Stimulated activated CD4-positive, alpha-beta T cell treated with anti-CD3 and anti-CD28 coated beads, Interleukin-15, amount 100 ng/mL, for 1 hour (primary cell): ENCODE measurements around the gene CHCHD4.
"Not testable (repeated sequence)": the region's sequence is repeated elsewhere in the genome, so short reads cannot be mapped to it uniquely, and the experiment has no call there.

Experiments used
- DNase-seq, 2 donors: peaks; one replicate each; pipeline ENCODE4 v3.0.0-alpha.2; 2020; ENCODE audit warnings: low read depth in 1 of 2, low spot score in 1 of 2

CHCHD4 gene

DNA sequence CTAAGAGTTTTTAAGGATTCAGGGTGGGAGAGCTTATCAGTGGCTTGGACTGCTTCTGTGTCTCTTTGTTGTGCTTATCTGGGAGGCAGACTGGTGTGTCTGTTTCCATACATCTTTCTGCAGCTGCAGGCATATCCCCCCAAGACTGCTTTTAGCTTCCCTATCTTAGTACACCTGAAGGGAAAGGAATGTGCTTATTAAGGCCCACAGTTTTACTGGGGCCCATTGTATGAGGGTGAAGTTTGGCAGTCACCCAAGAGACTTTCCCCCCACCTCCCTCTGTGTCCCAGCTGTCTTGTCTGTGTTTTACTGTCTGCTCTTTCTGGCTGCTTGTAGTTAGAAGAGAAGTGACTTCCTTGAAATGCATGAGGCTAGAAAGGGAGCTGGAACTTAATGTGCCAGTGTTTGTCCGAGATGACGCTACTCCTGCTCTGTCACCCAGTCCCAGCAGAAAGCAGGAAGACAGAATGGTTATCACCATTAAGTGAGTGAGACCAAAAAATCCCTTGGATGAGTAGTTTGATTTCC, 3.7 kb downstream of the CHCHD4 start:
- not testable (repeated sequence) for DNase-seq

DNA sequence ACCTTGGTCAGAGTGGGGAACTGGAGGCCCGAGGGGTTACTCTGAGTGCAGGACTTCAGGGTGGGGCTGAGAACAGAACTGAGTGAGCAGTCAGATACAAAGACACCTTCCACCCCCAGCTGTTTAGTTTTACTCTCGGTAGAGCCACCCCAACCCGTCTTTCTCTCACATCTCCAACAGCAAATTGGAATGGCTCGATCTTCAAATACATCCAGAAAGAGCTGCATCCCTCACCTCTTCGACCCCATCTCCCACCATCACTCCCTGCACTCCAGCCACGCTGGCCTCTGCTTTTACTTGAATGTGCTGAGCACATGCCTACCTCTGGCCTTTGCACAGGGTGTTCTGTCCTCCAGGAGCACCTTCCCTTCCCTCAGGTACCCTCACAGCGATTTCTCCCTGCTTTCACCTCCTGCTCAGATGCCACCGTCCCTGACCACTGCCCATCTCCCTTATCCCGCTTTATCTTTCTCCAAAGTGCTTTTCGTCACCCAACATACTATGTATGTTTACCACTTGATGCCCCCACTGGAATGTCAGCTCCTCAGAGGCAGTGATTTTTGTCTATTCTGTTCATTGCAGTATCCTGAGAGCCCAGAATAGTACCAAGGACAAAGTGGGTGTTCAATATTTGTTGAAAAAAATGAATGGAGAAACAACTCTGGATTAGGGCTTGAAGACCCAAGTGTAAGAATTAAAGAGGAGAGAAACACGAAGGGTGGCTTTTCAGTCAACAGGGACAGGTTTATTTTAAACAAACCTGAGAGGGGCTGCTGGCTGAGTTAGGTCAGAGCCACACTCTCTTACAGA, 4.4 kb downstream of the CHCHD4 start:
- no peak for DNase-seq

GRCh38 chr3:14119651-14120050, 5.0 kb downstream of the CHCHD4 start:
- no peak for DNase-seq

DNA sequence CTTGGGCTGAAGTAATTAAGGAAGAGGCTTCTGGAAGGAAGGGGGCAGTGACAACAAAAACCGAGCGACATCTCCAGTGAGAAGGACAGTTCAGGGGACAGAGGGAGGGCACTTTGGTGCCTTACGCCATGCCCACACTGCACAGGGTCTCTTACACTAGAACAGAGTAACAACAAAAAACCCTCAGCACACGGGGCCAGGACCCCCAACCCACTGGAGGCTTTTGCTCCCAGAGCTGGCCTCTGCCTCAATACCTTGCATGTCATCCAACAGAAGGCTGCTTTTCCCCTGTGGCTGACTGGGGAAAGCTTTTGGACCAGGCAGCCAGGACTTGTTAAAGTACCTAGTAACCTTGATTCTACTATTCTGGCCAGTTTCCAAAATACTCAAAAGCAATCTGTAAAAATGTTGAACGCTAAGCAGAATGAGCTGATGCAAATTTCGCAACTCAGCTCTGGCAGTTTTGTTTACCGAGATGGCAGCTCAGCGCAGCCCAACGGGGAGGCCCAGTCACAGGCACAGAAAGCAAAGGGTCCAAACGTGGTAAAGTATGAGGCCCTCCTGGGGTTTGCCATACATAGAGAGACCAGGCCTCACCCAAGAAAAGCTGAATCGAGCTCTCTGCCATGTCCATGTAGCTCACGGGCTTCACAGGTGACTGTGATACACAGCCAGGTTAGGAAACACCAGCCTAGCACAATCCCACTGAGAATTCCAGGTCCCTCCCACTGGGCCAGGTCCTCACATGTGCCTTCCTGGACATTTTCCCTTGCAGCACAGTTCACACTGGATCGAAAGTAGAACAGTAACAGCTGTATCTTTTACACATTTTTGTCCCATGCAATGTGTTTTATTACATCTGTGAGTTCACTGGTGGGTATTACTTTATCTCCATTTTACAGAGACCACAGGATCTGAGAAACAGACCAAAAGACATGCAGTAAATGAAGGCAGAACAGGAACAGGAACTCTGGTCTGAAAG, 6.0 kb downstream of the CHCHD4 start:
- DNase-seq = no peak

DNA sequence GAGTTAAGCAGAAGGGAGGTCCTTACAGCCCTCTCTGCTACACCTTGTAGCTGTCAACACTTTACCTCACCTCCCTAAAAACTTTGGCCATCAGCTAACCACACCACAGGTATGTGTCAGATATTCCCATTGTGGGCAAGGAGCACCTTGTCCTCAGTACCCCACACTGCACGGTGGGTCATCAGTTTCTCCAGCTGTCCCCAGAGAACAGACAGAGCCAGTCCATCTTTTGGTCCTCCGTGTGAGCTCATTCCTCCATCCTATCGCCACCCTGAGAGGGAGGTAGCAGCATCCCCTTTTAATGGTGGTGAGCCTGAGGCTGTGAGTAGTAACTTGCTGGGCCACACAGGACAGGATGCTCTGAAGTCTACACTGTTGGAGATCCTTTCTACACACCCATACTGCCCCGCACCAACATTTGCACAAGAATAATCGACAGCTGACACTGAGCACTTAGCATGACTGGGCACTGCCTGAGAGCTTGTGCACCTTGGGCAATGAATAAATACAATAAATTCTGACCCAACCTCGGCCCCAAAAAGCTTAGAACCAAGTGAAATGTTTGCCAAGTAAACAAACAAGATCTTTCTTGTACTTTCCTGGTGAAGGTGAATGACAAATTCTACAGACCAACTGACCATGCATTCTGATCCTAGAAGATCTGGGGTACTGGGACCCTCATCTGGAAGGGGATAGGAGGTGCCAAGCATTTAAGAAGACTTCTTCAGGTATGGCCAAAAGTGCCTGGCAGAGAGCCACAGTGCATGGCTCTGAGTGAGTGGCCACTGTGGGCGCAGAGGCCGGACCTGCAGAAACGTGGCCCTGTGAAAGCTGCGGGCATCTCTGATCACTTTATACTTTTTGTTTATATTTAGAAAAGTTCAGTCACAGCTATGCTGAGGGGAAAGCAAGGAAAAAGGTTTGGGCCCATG, 6.9 kb downstream of the CHCHD4 start:
- DNase-seq = no peak

- no peak for DNase-seq
Observed at GRCh38 chr3:14113965-14114635, 10.6 kb downstream of the CHCHD4 start.

GRCh38 chr3:14110699-14111098, 14.0 kb downstream of the CHCHD4 start:
- no peak for DNase-seq

DNA sequence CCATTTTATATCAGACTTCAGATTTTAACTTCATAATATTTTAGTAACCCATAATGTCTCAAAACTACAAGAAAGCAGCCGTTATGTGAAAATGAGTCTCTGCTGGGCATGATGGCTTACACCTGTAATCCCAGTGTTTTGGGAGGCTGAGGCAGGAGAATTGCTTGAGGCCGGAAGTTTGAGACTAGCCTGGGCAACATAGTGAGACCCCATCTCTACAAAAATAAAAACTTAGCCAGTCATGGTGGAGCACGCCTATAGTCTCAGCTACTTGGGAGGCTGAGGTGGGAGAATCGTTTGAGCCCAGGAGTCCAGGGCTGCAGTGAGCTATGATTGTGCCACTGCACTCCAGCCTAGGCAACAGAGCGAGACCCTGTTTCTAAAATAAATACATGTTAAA, 14.8 kb downstream of the CHCHD4 start:
- DNase-seq = not testable (repeated sequence)

- DNase-seq = no peak
Observed at GRCh38 chr3:14097616-14098391, 26.9 kb downstream of the CHCHD4 start.

DNA sequence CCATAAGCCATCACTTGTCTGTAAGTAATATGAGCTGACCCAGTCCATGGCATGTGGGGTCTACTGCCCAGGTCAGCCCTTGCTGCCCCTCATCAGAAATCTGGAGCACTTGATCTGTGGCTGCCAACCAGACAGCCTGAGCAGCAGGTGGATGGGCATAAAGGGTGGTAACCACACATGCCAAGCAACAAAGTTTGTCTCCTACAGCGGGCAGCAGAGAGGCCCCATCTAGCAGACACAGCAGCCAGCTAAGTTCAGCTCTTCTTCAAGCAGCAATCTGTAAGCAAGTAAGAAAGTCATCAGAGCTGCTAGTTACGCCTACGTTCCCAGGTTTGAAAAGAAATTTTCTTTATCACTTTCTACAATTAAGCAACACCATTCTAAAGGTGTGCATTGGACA, 27.9 kb downstream of the CHCHD4 start:
- no peak for DNase-seq

DNA sequence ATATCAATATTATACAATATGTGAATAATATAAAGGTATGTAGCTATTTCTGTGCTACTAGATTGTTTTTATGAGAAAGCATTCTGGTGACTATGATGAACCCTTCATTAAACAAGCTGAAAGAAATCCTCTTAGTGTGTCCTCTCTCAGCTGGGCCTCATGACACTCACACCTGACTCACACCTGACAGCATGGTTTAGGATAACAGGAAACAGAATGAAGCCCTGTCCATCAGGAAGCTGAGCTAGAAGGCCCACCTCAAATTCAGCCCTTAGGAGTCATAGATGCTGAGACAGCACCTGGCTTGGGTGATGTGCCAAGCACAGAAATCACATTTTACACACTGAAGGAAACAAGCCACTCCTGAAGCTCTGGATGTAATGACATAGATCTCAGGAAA, 30.8 kb downstream of the CHCHD4 start:
- DNase-seq = no peak

- no peak for DNase-seq
Observed at GRCh38 chr3:14092464-14092863, 32.2 kb downstream of the CHCHD4 start.

DNA sequence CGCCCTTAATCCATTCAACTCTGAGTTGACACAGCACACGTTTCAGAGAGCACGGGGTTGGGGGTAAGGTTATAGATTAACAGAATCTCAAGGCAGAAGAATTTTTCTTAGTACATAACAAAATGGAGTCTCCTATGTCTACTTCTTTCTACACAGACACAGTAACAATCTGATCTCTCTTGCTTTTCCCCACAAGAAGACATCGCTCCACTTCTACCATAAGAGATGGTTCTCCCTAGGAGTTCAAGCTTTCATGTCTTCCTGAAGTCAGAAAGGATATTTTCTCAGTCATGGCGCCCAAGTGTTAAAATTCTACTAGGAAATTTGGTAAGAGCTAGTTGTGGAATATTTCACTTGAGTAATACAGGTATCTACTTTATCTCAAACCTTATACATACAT, 32.7 kb downstream of the CHCHD4 start:
- not testable (repeated sequence) for DNase-seq

- not testable (repeated sequence) for DNase-seq
Observed at GRCh38 chr3:14087461-14087860, 37.2 kb downstream of the CHCHD4 start.

- no peak for DNase-seq
Observed at GRCh38 chr3:14082108-14082657, 42.5 kb downstream of the CHCHD4 start.

DNA sequence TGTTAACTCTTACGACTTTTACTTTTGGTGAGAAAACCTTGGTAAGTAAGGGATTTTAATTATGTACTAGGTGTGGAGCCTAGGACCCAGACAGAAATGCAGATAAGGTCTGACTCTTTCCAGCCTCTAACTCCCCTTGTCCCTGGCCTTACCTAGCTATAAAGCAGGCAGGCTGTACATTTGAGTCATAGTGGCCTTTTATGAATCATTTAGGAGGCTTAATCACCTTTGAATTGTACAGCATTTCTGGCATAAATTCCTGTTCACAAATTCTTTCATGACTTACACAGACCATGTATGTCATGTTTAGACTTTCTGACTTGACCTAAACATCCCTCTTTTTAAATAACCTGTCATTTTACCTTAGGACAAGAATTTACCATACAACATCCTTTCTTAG, 47.4 kb downstream of the CHCHD4 start:
- DNase-seq = no peak

DNA sequence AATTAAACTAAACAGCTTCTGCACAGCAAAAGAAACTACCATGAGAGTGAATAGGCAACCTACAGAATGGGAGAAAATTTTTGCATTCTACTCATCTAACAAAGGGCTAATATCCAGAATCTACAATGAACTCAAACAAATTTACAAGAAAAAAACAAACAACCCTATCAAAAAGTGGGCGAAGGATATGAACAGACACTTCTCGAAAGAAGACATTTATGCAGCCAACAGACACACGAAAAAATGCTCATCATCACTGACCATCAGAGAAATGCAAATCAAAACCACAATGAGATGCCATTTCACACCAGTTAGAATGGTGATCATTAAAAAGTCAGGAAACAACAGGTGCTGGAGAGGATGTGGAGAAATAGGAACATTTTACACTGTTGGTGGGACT, 49.4 kb downstream of the CHCHD4 start:
- not testable (repeated sequence) for DNase-seq

- no peak for DNase-seq
Observed at GRCh38 chr3:14064910-14065309, 59.8 kb downstream of the CHCHD4 start.

DNA sequence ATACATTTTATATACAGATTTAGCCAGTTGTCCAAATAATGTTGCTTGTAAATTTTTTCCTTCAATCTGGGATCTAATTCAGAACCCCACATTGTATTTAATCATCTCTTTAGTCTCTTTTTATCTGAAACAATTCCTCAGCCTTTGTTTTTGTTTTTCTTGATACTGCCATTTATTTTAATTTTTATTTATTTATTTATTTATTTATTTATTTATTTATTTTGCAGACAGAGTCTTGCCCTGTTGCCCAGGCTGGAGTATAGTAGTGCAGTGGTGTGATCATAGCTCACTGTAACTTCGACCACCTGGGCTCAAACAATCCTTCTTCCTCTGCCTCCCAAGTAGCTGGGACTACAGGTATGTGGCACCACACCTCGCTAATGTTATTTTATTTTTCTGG, 61.5 kb downstream of the CHCHD4 start:
- DNase-seq = no peak
